Fibroblast of skin of back (primary cell): Measurements from ENCODE around the gene GFOD2. TPM values are rescaled to one million over a fixed set of nuclear protein-coding genes. Genes with fewer than 3 reads are reported as not detected.
A peak's percentile ranks its signal among the peaks of the same experiment; 100 is the strongest.
"Not testable (repeated sequence)": the region's sequence is repeated elsewhere in the genome, so short reads cannot be mapped to it uniquely, and the experiment has no call there.

Experiments
- DNase-seq: peaks from one replicate; pipeline ENCODE4 v3.0.0-alpha.2; 2013
- polyA plus RNA-seq, 2 experiments: library from polyadenylated mRNA; unstranded; fragments of 120-200 nt; gene quantifications; one replicate each; pipeline ENCODE4 v1.2.1, GENCODE V29; 2013; ENCODE audit not compliant: insufficient read length in 2 of 2

Gene GFOD2
- polyA plus RNA-seq (2013, experiment 1 of 2; ENCODE audit: insufficient read length): 15.0 TPM
- 9.3 TPM for polyA plus RNA-seq (2013, experiment 2 of 2; ENCODE audit: insufficient read length)

- peak; percentile 91 for DNase-seq
These were observed at the start of gene GFOD2 for GRCh38 chr16:67719048-67719777. TSS of gene GFOD2 (minus strand) at chr16:67719316. CDS start at chr16:67685715, 33,601 bp downstream.

GRCh38 chr16:67767953-67768352, 48.8 kb upstream of the GFOD2 start:
- DNase-seq: peak; percentile 72

DNA sequence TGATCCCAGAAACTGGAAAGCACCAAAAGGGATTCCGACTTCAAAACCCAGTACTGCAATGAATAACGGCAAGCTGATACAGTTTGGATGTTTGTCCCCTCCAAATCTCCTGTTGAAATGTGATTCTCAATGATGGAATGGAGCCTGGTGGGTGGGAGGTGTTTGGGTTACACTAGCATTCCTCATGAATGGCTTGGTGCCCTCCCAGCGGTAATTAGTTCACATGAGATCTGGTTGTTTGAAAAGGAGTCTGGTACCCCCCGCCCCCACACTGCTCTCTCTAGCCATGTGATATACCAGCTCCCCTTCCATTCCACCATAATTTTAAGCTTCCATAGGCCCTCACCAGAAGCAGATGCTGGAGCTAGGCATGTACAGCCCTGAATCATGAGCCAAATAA, 47.2 kb upstream of the GFOD2 start:
- DNase-seq: no peak

- no peak for DNase-seq
These were observed 45.1 kb upstream of the GFOD2 start for GRCh38 chr16:67764158-67764667.

GRCh38 chr16:67763066-67763465, 44.0 kb upstream of the GFOD2 start:
- no peak for DNase-seq

GRCh38 chr16:67762385-67762784, 43.3 kb upstream of the GFOD2 start:
- DNase-seq: no peak

GRCh38 chr16:67761924-67762323, 42.8 kb upstream of the GFOD2 start:
- no peak for DNase-seq

GRCh38 chr16:67760956-67761230, 41.8 kb upstream of the GFOD2 start:
- DNase-seq: no peak

- DNase-seq: no peak
These were observed 41.3 kb upstream of the GFOD2 start for GRCh38 chr16:67760206-67760955.

DNA sequence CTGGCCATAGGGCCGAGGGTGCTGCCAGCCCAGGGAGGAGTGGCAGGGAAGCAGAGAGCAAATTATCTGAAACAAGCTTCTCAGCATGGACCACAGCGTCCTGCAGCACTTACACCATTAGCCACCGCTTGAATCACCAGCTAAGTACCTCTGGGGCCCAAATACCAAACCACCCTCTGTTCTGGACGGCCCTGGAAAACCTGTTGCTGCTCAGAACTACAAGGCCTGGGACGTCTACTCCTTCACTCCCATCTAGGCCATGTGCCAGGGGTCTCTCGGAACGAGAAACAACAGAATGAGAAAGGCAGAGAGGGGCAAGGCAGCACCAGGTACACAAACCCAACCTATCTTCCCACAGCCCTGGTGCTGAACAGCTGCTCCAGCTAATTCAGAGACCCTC, 39.9 kb upstream of the GFOD2 start:
- DNase-seq: no peak

GRCh38 chr16:67758006-67758405, 38.9 kb upstream of the GFOD2 start:
- no peak for DNase-seq

DNA sequence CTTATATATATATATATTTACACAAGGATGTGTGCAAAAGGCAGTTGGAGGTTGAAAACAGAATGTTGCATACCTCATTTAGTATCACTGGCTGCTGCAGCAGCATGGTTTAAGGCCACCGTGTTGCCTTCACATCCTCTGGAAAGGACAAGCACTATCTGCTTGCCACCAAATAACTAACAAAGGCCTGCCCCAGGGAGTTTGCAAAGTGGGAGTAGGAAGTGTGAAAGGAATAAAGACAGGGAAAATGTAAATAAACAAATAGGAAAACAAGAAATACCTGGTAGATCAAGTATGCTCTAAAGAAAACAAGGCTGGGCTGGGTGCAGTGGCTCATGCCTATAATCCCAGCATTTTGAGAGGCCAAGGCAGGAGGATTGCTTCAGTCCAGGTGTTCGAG, 33.5 kb upstream of the GFOD2 start:
- no peak for DNase-seq

DNA sequence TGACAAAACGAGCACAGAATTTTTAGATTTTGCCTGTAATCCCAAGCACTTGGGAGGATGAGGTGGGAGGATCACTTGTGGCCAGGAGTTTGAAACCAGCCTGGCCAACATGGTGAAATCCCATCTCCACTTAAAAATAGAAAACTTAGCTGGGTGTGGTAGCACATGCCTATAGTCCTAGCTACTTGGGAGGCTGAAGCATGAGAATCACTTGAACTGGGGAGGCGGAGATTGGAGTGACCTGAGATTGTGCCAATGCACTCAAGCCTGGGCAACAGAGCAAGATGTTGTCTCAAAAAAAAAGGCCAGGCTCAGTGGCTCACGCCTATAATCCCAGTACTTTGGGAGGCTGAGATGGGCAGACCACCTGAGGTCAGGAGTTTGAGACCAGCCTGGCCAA, 32.2 kb upstream of the GFOD2 start:
- not testable (repeated sequence) for DNase-seq

- DNase-seq: no peak
These were observed 31.4 kb upstream of the GFOD2 start for GRCh38 chr16:67750466-67750865.

DNA sequence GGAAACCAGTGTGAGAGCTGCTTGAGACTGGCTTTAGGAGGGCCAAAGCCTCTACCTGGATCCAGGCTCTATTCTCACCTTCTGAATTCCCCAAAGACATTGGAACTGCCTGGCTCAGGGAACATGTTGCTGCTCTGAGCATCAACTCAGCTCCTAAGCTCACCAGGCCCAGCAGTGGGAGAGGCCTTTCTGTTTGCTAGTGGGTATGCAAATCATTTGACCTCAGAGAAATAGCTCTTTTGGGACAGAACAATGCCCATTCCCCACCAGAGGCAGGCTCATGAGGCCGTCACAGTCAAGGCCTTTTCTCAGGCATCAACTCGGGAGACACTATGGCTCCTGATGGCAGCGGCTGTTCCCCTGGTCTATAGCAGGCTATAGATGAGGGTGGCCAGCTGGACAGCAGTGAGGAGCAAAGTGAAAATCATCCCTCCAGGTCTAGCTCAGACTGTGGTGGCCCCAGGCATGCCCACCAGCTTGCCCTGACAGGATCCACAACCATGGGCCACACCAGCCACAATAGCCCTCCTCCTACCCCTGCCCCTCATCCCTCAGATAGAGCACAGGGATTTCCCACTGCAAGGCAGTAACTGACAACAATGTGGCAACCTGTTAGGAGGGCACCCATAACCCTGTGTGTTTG, 30.4 kb upstream of the GFOD2 start:
- no peak for DNase-seq

DNA sequence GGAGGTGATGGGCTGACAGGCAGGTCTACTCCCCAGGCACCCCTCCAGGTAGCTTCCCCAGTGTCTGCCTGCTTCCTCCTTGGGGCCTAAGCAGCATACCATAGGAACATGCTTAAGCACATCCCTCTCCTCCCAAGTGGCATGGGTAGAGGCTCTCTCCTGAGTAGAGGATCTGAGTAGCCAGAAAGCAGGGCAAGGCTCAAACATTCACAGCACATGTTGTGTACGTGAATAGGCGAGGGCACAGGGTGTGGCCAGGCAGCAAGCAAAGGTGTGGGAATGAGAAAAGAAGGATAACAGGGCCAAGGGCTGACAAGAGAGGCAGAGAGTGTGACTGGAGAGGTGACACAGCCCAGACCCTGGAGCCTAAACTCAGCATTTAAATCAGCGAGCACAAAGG, 29.7 kb upstream of the GFOD2 start:
- DNase-seq: no peak

GRCh38 chr16:67746846-67747245, 27.7 kb upstream of the GFOD2 start:
- no peak for DNase-seq

DNA sequence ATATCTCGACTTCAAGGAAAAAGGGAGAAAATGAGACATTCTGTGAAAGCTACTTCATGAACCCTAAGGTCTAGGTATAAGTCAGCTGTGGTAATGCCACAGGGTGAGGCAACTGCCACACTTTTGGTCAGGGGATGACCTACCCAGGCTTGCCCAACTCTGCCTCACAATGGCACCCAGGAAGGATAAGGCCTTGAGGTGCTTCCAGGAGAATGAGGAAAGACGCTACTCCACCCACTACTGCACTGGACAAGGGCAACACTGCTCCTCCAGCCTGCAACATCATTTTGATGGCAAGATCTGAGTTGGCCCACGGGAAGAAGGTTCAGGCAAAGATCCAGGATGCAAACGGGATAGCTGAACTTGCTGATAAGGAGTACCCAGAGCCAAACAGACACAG, 22.0 kb upstream of the GFOD2 start:
- no peak for DNase-seq

DNA sequence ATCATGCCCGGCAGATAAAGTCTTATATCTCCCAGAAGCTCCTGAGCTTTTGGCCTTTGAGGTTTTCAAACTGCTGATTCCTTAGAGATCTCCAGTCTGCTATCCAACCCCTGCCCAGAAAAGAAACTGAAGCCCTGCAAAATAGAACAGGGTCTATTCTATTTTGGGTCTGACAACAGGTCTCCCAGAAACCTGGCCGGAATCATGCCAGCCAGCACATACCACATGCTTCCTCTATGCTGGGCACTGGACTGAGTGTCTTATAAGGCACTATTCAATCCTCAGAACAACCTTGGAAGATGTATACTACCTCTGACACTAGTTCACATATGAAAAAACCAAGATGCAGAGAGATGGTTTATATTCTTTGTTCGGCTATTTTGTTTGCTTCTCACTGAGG, 21.3 kb upstream of the GFOD2 start:
- no peak for DNase-seq

DNA sequence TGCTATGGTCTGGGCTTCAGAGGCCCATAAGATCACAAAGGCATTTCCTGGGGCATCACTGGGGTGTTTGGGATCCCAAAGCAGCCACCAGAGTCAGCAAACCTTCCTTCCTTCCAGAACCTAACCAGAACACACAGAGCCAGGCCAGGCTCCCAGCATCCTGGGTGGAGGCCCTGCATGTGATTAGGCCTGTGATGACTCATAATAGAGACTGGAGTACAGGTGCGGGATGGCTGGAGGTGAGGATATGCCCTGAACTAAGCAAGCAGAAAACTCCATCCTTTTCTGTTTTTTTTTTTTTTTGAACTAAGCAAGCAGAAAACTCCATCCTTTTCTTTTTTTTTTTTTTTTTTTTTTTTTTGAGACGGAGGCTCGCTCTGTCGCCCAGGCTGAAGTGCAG, 17.7 kb upstream of the GFOD2 start:
- no peak for DNase-seq

GRCh38 chr16:67734731-67735201, 15.7 kb upstream of the GFOD2 start:
- DNase-seq: no peak

DNA sequence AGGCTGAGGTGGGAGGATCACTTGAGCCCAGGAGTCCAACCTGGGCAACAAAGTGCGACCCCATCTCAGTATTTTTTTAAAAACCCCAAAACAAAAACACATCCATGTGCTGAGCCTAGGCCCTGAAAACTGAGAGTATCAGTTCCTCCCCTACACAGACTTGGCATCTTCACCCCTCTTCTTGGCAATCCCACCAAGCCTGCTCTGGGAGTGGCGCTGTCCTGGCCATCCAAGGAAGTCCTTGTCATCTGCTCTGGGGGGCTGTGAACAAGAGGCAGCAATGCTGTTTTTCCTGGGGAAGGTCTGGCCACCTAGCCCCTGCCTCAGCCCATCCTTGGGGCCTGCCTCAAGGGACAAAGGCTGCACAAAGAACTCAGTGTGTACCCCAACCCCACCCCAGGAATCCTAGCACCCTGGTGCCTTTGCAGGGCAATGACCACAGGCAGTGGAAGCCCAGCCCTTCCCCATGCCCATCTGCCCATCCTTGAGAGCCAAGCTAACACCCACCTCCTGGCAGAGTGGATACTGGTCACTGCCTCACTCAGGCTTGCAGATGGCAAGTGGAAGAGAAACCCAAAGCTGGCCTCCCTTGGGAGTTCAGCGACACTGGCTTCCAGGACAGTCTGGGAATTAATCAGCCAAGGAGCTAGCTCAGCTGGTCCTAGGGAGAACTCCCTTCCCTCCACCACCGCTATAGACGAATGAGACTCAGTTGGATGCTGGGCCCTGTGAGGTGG, 14.8 kb upstream of the GFOD2 start:
- DNase-seq: no peak

- no peak for DNase-seq
These were observed 12.6 kb upstream of the GFOD2 start for GRCh38 chr16:67731753-67732095.
